Astrocyte of the cerebellum (primary cell): ENCODE data around the gene CLDN10.

Source experiments
- DNase-seq: peaks from one replicate; pipeline ENCODE4 v3.0.0-alpha.2; 2011; ENCODE audit warnings: low read depth
- H3K4me3 ChIP-seq: 2 replicates; pipeline ENCODE4 v1.5.1; 2011; ENCODE audit warnings: mild to moderate bottlenecking, low read depth, low read length, moderate library complexity
- CTCF ChIP-seq: IDR thresholded peaks from 2 replicates; pipeline ENCODE4 v1.5.1; 2012; ENCODE audit warnings: low read length, low read depth, moderate library complexity, mild to moderate bottlenecking; ENCODE audit errors: missing control alignments
- in situ Hi-C: cut with HindIII; loops from 2 replicates; pipeline ENCODE4 v1.10.0; 2017; ENCODE audit warnings: low sequenced_read_pairs

Gene CLDN10

GRCh38 chr13:95626768-95627167, 74.2 kb downstream of the CLDN10 start:
- in situ Hi-C loops: loop anchor here (25.0 kb wide), 1 partner anchor 211 kb away; no protein-coding TSS in a partner anchor
- TF ChIP-seq CTCF: no peak
- H3K4me3 ChIP-seq: no peak overlapping the region
- DNase-seq: no peak

- in situ Hi-C loops: loop anchor here (25.0 kb wide), 1 partner anchor 210 kb away; no protein-coding TSS in a partner anchor
- no peak for DNase-seq
- H3K4me3 ChIP-seq: no peak overlapping the region
- TF ChIP-seq CTCF: no peak
Measured at GRCh38 chr13:95627590-95627989, 75.1 kb downstream of the CLDN10 start.

GRCh38 chr13:95628488-95628887, 76.0 kb downstream of the CLDN10 start:
- no peak for TF ChIP-seq CTCF
- DNase-seq: no peak
- in situ Hi-C loops: loop anchor here (25.0 kb wide), 1 partner anchor 209 kb away; no protein-coding TSS in a partner anchor
- no peak overlapping the region for H3K4me3 ChIP-seq

GRCh38 chr13:95629071-95629470, 76.6 kb downstream of the CLDN10 start:
- in situ Hi-C loops: loop anchor here (25.0 kb wide), 1 partner anchor 208 kb away; no protein-coding TSS in a partner anchor
- no peak for TF ChIP-seq CTCF
- DNase-seq: no peak
- H3K4me3 ChIP-seq: no peak overlapping the region
